GM10248 (cell line): ENCODE data around the gene CABP2.
"Not testable (repeated sequence)": the region's sequence is repeated elsewhere in the genome, so short reads cannot be mapped to it uniquely, and the experiment has no call there.

Experiments used
- CTCF ChIA-PET: fragments of 300-600 bp; sonication (Branson Sonifier 250); formaldehyde crosslinking; extraction: SDS; loops from one replicate; lab custom pipeline; 2021; ENCODE audit warnings: antibody characterized with exemption; lab: Yijun Ruan, JAX
- POLR2A ChIA-PET: fragments of 350-650 bp; sonication (Branson Sonifier 250); formaldehyde crosslinking; extraction: SDS; loops from one replicate; lab custom pipeline; 2020; ENCODE audit warnings: antibody characterized with exemption; lab: Yijun Ruan, JAX
- DNase-seq: peaks from one replicate; pipeline ENCODE4 v3.0.0; 2012; ENCODE audit errors: extremely low spot score
- TF ChIP-seq, protein P1 (sequence below): IDR thresholded peaks from 2 replicates; pipeline ENCODE4 v1.5.1; 2012; ENCODE audit warnings: mild to moderate bottlenecking, low read depth; ENCODE audit errors: extremely low read depth, missing control alignments, control extremely low read depth

CABP2 gene

DNA sequence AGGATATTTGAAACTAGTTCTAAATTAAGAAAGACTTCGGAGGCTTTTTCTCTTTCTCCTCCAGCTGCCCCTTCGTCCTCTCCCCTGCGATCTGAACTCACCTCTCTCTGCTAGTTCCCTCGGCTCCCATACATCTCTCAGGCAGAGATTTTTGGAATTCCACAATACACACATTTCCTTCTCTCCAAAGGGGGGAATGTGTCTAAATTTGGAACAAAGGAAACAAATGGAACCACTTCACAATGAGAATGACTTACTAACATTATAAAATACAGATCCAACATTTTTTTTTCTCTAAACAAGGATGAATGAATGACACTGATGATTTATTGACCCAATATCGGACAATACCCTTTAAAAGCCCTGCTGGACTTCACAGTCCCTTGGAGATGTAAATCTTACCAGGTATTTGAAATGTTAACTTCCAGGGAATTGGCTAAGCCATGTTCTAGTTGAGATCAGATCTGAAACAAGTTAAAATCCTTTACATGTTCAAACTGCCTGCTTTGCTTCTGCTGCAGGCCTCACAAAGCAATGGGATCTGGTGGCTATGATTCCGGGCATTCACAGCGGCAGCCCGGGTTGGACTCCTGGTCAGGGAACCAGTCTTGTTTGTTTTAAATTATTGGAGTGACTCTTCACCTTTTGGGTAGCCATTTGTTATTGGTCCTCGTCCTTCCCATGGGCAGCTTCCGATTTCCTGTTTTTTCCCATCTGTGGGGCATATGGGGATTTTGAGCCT is 39.9 kb upstream of the CABP2 start:
- ChIA-PET CTCF (interaction anchor here (1.2 to 2.1 kb wide), 5 partner anchors 9 to 66 kb away, joined by 3 to 8 read pairs (median 4); partner anchors contain the start of genes GSTP1 and NUDT8), POLR2A (no interaction called here)
- TF ChIP-seq, protein P1, sequence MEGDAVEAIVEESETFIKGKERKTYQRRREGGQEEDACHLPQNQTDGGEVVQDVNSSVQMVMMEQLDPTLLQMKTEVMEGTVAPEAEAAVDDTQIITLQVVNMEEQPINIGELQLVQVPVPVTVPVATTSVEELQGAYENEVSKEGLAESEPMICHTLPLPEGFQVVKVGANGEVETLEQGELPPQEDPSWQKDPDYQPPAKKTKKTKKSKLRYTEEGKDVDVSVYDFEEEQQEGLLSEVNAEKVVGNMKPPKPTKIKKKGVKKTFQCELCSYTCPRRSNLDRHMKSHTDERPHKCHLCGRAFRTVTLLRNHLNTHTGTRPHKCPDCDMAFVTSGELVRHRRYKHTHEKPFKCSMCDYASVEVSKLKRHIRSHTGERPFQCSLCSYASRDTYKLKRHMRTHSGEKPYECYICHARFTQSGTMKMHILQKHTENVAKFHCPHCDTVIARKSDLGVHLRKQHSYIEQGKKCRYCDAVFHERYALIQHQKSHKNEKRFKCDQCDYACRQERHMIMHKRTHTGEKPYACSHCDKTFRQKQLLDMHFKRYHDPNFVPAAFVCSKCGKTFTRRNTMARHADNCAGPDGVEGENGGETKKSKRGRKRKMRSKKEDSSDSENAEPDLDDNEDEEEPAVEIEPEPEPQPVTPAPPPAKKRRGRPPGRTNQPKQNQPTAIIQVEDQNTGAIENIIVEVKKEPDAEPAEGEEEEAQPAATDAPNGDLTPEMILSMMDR, result no peak
- no peak for DNase-seq

DNA sequence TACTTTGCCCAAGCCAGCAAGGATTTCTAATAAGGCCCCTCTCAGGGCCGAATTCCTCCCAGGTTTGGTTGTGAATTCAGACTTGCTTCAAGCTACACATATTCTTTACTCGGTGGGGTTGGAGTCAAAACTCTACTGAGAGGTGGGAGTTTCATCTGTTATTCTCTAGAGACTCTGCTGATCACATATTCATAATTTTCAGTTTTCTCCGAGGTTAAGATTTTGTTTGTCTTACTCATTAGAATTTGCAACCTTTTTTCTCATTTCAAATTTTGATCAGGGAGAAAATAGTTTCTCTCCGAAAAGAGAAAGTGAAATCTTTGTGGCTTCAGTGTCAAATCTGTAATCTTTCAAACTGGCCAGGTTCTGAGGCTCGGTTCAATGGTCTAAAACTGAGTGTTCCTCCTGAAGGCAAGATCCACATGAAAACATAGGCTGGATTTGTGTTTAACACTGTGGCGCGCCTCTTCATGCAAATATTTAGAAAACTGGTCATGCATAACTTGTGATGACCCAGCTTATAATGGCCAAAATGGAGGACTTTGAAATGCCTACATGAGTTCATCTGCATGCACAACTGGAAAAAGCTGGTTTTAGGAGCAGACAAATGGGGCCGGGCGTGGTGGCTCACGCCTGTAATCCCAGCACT is 38.8 kb upstream of the CABP2 start:
- TF ChIP-seq, protein P1, result no peak
- peak; percentile 77 for DNase-seq
- POLR2A ChIA-PET, result no interaction called here
- CTCF ChIA-PET, result interaction anchor here (1.0 to 2.1 kb wide), 5 partner anchors 10 to 67 kb away, joined by 3 to 8 read pairs (median 4); partner anchors contain the start of genes GSTP1 and NUDT8

DNA sequence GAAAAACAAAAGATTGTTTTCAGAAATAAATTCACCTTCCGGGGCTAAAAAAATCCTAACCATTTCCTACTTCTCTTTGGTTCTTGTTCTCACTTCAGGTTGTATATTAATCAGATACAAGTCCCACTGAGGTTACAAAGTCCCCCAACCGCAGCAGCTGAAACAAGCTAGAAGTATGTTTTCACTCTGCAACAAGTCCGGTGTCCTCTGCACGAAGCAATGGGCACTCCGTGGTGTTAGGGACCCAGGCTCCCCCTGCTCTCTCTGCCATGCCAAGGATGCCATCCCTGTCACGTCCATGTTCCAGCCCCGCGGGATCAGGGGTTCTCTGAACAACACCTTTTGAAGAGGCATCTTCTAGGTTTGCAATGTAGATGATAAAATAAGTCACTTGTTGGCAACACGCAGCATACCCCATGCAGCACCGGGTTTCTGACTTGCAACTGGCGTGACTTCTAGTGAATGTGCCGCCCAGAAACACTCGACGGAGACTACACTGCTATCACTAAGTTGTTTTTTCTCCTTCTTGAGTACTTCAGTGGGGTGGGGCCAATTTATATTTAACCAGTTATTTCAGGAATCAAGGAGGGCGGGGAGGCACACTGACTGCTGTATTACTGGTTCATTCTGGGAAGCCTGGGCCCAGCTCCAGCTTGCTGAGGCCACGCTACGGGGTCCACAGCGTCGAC is 35.0 kb upstream of the CABP2 start:
- ChIA-PET CTCF (interaction anchor here (1.5 kb wide), 1 partner anchor 11 kb away, joined by 4 read pairs; no protein-coding TSS in a partner anchor), POLR2A (no interaction called here)
- TF ChIP-seq, protein P1, result no peak
- peak; percentile 69 for DNase-seq

DNA sequence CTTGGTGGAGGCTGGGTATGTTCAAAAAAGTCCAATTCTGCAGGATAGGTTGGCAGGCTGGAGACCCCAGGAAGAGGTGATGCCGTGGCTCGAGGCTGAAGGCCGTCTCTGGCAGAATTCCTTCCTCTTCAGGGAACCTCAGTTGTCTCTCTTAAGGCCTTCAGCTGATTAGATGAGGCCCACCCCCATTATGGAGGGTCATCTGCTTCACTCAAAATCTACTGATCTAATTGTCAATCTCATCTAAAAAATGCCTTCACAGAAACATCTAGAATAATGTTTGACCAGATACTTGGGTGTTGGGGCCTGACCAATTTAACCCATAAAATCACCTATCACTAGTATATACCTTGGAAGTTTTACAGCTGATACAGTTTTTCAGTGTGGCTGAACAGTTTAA is 33.0 kb upstream of the CABP2 start:
- TF ChIP-seq, protein P1, result no peak
- CTCF ChIA-PET, result interaction anchor here (0.8 to 1.3 kb wide), 3 partner anchors 10 to 103 kb away, joined by 3 to 5 read pairs (median 4); no protein-coding TSS in a partner anchor
- DNase-seq, result no peak
- POLR2A ChIA-PET, result no interaction called here

DNA sequence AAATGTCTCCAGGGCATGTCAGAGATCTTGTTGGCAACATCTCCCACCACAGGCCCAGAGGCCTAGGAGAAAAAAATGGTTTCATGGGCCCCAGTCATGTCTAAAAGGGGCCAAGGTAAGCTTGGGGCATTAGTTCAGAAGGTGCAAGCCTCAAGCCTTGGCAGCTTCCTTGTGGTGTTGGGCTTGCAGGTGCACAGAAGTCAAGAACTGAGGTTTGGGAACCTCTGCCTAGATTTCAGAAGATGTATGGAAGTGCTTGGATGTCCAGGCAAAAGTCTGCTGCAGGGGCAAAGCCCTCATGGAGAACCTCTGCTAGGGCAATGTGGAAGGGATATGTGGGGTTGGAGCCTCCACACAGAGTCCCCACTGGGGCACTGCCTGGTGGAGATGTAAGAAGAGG is 28.5 kb upstream of the CABP2 start:
- DNase-seq, POLR2A ChIA-PET, CTCF ChIA-PET: not testable (repeated sequence)

DNA sequence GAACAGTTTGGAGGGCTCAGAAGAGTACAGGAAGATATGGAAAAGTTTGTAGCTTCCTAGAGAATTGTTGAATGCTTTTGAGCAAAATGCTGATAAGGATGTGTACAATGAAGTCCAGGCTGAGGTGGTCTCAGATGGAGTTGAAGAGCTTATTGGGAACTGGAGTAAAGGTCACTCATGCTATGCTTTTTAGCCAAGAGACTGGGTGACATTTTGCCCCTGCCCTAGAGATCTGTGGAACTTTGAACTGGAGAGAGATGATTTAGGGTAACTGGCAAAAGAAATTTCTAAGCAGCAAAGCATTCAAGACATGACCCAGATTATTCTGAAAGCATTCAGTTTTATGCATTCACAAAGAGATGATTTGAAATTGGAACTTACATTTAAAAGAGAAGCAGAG is 27.9 kb upstream of the CABP2 start:
- ChIA-PET CTCF (no interaction called here), POLR2A (no interaction called here)
- no peak for DNase-seq
- TF ChIP-seq, protein P1, result no peak
